AG08395 (cell line): ENCODE measurements around the gene HNRNPL.
A peak's percentile ranks its signal among the peaks of the same experiment; 100 is the strongest.

Source experiments
- DNase-seq: peaks from one replicate; pipeline ENCODE4 v3.0.0; 2012; ENCODE audit warnings: mixed read lengths, low spot score

HNRNPL gene

DNA sequence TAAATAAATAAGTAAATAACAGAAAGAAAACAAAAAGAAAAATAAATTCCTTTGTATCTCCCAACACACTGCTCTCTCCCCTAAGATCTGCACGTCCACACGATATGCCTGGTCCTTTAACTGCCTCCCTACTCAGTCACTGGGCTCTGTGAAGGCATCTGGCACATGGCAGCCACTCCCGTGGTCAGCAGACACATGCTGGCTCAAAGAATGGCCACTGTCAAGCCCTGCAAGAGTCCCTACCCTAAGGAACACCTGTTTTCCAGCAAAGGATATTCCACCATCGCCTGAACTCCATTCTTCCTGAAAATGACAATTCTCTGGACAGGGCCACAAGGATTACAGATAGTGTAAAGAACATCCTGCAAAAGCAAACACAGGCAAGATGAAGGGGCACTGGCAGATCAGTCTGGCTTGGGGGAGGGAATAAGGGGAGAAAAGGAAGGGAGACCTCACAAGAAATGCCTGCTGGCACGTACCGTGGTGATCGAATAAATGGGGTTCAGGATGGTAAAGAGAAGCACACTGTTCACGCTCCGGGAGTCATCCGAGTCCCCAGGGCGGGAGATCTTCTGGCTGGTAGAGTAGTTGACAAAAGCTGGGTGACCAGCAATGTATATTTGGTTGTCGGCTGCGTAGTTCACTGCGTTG, 4.3 kb downstream of the HNRNPL start:
- DNase-seq, result no peak

DNA sequence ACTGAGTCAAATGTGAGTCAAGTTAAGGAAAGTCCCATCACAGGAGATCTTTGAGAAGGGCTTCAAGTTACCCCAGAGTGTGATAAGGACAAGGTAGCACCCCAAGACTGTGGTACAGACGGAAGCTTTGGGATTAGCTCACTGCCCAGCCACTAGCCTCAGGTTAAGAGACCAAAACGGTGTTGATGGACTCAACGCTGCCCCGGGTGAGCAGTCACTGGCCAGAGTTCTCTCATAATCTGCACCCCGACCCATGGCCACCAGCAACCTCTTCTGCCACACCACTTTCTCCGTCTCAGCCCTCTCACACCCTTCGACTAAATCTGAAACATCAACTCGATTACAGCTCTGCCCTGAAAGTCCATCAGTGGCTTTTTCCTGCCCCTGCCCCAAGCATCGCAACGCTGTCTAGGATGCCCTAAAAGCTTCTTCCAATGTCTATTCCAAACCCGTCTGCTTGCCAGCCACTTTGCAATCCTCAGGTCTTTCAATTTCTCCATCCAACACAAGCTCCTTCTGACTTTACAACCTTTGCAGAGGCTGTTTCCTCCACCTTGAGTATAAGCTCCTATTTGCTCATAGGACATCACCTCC, 5.6 kb downstream of the HNRNPL start:
- no peak for DNase-seq

DNA sequence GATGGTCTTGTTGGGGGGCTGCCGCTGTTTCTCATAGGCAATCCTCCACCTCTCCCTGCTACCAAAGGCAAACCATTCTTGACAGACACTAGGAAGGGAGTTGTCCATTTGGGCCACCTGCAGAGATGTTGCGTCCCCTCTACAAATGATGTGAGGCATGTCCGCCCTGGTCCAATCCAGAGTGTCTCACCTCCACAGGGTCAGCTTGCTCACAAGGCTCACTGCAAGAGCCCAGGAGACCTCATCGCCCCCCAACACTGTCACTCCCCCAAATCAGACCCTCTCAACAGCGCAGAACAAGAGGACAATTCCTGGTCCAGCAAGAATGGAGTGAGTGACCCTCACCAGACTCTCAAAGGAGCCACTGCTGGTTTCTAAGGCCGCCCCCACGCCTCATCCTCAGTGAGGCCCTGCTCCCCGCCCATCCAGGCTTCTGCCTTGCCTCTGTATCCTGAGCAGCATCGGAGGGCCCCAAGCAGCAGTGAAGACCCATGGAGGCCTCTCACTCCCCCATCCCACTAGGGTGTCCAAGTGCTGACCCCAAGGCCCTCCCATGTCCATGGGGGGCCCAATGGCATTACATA, 6.5 kb downstream of the HNRNPL start:
- no peak for DNase-seq

DNA sequence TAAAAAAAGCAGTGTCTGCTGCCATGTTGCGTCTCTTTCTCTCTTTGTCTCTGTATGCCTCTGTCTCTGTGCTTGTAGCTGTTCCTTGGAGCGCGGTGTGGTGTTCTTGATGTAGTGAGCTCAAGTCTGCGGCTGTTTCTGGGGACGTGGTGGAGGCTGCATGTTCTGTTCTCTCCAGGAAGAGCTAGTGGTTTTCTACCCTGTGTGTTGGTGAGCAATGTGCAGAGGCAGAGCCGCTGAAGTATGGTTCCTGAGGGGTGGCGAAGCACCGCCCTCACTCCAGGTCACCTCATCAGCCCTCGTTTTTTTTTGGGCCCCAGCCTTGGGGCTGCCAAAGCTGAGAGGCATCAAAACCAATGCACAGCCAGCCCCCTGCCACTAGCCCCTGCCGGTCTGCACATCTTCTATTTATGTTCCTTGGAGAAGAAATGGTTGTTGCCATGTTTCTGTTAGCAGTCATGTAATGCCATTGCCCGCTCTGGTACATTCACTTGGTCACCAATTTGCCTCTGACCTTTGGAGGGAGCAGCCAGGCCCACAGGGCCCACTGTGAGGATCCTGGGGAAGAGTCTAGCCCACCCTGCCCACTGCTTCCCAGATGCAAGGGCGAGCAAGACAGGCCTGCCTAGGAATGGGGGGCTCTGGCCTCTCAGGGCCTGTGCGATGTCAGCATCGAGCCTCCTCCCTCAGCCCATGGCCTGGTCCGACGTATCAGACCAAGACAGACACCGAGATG, 7.2 kb downstream of the HNRNPL start:
- no peak for DNase-seq

DNA sequence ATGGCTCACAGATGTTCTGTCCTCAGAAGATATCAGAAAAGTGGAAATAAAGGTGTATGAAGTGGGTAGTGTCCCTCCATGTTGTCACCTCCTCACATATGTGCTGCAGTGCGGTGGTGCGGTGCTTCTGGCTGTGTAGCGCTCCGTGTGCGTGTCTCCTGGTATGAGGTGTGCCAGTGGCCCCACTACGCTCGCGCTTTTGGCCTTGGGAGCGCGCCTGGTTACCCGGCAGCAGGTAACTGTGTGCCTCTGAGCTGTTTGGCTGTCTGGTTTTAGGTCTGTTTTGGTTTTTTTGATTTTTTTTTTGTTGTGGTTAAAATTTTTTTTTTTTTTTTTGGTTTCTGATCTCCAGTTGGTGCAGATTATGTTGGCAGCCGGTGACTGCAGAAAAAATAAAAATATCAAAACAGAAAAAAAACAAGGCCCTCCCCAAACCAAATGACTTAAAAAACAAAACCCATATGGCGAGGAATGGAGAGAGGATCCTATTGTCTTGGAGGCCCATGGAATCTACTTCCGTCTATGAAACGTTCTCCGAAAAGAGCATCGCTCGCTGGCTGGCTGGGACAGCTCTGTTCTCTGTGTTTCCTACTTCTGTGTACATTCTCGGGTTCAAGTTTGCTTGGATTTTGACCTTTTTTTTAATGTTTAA, 7.9 kb downstream of the HNRNPL start:
- DNase-seq, result no peak

DNA sequence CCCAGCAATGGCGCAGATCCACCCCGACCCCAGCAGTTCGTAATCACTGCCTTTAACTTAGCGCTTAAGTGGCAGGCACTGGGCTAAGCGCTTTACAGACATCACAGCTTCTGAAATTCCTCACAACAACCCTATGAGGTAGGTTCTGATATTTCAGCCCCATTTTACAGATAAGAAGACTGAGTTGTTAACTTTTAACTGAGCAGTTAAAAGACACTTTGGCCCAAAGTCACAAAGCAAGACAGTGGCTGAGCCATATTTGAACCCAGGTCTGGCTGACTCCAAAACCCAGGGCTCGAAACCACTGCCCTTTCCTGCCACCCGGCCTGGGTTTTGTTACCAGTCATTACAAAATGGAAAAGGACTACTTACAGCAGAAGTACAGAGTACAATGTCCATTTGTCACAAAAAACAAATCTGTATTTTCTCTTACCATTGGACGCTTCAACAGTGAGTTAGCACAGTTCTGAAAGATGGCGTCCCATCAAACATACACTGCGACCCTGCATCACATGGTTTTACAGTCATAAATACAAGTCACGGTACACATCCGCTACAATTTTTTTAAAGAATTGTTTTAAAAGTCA, 8.5 kb downstream of the HNRNPL start:
- no peak for DNase-seq

DNA sequence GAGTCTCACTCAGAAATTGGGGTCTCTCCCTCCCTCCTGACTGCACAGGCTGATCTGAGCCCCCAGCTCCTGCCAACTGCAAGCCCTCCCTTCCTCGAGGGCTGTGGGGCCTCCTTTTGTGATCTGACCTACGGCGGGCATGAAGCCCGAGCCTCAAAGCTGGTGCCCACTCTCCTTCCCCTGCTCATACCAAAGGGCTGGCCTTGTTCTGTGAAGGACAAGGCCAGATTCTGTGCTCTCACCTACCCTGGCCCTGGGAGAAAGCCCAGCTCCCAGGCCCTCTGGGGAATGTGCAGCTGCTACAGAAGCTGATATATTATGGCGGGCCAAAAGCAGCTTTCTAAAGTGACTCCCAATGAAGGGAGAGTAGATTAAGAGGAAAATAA, 9.2 kb downstream of the HNRNPL start:
- DNase-seq, result no peak

DNA sequence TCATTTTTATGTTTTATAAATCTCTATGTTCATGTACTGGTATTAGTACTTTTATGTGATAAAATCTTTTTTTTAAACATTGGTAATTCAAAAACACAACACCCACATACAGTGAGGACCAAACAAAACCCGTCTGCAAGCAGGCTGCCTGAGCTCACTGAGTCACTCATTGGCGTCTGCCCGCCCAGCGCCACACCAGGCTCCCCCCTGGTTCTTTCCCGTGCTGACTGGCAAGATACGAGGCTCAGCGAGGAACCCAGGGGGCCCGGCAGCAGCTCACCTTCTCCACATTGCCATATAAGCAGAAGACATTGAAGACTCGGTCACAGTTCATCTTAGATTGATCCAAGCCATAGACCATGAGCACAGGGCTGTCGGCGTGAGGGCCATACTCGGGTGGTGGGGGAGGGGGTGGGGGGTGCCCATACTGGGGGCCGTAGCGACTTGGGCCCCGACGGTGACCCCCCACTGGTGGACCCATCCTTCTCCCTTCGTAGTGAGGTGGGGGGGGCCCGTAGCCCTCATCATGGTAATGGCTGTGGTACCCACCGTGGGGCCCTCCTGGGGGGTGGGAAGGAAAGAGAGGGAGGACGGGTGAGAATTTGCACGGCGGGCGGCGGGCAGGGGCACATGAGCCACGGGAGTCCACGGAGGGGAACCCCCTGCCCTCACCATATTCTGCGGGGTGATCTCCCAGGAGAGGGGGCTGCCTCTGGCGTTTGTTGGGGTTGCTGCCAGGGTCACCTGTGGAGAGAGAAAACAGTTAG, 9.8 kb downstream of the HNRNPL start:
- no peak for DNase-seq

DNA sequence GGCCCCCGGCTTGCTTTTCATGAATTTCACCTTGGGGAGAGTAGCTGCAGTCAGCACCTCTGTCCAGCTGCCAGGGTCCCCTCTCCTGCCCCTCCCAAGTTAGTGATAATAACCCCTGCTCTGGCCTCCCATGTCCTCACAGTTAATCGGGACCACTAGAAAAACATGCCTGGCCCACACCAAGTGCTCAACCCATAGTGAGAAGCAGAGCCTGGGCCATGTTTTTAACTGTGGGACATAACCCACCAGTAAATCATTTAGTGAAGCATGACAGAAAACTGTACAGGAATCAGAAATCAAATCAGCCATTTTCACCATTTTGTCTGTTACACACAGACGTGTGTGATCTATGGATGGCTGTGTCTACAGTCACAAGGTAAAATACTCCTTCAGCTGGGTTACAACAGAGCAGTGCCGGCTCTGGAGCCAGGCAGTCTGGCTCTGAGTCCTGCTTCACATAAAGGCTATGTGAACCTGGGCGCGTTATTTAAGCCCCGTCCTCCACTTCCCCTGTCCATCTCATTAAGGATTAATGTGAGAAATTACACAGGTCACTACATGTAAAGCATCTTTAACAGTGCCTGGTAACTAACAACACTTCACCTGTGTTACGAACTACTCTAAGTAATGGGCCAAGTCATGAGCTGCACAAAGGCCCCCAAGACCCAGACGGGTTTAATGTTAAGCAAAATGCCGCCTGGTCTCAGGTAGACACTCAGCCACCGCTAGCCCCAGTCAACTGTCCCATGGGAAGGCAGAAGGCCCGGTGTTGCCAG, 10.6 kb downstream of the HNRNPL start:
- DNase-seq, result no peak

DNA sequence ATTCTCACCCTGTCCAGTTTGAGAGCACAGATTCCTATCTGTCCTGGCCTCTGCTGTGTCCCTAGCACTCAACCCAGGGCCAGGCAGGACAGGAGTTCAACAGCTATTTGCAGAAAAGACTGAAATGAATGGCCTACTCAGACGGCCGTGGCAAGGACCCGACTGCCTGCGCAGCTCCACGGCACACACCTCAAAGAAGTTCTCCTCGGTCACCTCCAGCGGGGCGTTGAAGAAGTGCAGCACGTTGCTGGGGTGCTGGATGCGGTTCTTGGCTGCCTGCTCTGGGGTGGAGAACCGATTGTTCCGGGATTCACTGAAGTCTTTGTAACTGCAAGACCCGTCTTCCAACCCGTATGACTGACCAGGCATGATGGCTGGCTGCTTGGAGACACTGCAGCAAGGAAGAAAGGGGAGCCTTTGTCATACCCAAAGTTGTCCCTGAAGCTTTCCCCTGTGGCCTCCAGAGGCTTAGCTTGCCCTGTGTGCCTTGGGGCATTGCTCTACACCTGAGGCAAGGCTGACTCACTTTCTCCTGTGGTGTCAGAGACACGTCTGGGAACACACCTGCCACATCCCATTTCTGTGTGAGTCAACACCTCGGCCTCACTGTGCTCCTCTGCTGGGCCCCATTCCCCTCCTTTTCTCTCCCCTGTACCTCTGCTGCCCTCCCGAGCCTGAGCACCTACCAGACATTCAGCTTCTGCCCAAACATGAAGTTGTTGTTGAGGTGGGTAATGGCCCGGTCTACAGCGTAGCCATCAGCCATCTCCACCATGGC, 11.4 kb downstream of the HNRNPL start:
- no peak for DNase-seq

DNA sequence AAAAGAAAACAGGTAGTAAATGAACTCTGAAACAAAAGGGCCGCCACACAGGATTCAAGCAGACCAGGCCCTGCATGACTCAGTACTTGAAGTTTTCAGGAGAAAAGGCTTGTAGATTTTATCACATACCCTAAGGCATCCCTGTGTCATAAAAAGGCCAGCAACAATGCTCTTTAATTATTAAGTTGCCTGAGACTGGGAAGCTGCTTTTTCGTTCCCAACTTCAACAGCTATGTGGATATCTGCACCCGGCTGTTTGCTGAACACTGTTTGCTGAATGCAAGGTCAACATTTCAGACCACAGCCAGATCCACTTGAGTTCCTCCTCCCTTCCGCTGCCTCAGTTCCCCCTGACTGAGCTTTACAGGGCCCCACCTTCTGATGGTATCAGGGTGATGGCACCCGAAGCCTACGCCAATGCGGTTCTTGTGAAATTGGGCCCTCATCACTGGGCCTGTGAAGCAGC, 12.1 kb downstream of the HNRNPL start:
- no peak for DNase-seq

DNA sequence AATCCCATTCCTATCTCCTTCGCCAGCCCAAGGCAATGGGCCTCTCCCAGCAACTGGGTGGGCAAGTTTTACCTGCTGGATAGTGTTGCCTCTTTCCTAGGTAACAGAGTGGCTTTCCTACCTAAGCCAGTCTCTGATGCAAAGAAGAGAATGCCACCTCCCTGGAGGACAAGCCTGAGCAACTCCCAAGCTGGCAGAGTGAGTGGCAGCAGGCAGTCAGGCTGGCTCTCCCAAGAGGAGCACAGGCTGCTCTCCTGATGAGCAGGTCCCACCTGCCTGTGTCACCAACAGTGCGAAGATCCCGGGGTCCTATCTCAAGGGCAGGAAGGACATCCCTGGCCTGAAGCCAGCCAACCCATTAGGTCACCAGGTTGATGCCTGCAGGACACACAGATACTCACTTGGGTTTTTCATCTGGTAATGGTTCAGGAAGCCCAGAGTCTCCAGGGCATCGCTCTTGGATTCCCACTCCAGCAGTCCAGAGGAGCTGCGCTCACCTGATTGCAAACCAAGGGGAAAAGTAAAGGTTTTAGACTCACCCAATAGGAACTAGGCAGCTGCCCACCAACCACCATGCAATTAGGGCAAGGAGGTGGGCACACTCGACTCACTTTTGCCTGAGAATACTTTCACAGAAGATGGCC, 12.7 kb downstream of the HNRNPL start:
- no peak for DNase-seq

DNA sequence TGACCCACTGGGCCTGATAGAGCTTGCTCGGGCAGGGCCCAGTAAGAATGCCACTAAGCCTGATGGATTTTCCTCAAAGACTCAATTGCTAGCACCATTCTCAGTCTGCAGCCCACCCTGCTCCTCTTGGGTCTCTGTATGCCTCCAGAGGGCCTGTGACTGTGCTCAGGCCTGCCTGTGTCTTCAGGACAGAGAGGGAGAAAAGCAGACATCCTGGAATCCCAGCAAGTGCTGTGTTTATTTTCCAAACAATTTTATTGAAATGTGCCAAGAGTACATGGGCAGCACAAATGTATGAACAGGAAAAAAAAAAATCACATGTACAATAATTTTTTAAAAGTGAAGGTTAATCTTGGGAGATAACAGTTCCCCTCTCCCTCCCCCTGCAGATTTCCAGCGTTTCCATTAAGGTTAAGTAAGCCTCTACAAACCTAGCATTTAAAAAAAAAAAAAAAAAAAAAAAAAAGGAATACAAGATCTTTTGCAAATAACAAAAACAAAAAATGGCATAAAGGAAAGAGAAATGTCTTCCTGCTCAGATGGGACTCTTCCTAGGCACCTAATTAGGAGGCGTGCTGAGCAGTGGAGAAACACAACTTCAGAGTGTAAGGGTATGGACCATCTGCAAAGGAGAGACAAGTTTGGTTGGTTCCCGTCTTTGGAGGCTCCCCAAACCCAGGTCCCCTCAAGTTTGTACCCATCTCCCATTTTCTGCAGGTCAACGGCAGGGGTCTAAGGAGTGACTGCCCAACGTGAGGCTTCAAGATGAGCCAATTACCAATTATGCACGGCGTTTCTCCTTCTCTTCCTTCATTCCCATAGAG, 13.4 kb downstream of the HNRNPL start:
- no peak for DNase-seq

DNA sequence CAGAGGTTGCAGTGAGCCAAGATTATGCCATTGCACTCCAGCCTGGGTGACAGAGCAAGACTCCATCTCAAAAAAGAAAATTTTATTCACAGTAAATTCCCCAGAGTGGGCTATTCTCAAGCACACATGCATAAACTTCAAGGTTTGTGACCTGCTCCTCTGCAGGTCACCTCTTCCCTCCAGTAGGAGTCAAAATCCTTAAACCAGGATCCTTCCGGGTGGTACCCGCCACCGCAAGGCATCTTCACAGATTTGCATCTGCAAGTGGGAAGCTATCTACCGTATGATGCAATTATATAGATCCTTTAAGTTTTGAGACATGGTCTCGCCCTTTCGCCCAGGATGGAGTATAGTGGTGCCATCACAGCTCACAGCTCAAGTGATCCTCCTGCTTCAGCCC, 15.2 kb downstream of the HNRNPL start:
- no peak for DNase-seq

DNA sequence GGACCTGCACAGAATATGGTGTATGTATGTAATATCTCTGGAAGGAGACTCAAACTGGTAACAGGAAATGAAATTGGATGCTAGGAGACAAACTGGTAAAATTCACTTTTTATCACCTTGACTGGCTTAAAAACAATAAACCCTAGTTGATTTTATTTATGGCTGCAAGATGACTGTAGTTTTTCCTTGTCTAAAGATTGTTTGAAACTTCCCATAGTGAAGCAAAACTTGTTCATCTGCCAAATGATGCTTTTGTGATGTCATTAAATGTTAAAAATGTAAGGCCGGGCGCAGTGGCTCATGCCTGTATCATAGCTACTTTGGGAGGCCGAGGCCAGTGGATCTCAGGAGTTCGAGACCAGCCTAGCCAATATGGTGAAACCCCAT, 15.7 kb downstream of the HNRNPL start:
- no peak for DNase-seq

DNA sequence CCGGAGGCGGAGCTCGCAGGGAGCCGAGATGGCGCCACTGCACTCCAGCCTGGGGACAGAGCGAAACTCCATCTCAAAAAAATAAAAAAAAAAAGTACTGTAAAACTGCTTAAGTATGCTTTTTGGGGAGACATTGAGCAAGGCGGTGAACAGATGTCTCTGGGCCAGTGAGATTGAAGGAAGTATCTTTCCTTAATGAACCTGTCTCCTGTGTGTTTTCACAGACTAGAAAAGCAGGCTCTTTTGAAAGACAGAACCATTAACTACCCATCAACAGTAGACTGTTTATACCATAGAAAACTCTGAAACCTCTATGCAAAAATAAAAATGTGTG, 16.7 kb downstream of the HNRNPL start:
- no peak for DNase-seq

DNA sequence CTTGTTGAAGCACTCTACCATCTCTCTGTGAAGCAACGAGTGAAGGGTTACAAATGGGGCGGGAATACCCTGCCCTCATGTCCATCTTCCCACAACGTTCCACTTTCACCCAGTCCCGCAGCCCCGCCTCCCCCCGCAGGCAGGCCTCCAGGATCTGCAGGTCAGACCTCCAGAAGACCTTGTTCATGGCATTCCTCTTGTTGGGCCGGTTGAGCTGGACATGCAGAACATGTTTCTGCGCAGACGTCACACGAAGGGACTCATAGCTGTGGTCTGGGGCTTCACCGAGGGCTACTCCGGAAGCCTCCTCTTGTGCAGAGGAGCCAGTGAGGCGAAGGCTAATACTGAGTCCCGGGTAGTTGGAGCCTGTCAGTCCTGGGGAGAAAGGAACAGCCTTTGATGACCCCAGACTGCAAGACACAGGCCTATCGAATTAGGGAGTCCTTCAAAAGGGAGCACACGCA, 18.6 kb downstream of the HNRNPL start:
- peak; percentile 91 for DNase-seq

DNA sequence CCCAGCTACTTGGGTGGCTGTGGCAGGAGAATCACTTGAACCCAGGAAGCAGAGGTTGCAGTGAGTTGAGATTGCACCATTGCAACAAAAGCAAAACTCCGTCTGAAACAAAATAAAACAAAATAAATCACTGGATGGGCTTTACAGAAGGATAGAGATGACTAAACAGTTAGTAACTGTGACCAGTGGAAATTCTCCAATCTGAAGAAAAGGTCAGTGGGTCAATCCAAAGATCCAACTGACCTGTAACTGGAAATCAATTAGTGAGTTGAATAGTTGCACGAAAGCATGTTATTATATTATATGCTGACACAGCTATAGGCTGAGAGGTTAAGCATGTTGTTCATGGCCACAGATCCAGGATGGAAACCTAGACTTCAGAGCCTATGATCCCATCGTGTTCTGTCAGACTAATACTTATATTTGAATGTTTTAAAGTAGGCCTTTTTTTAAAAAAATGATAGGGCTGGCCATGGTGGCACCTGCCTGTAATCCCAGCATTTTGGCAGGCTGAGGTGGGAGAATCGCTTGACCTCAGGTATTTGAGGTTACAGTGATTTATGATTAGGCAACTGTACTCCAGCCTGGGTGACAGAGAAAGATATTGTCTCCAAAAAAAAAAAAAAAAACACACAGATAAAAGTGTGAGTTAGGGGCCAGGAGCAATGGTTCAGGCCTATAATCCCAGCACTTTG, 19.6 kb downstream of the HNRNPL start:
- peak; percentile 48 for DNase-seq
